ENCODE measurements around the gene AUH. TPM values are rescaled to one million over a fixed set of nuclear protein-coding genes. Genes with fewer than 3 reads are reported as not detected.
A peak's percentile ranks its signal among the peaks of the same experiment; 100 is the strongest.

AUH gene
- total RNA-seq, 1 donor from 2014 or later = 9.8 TPM

DNA sequence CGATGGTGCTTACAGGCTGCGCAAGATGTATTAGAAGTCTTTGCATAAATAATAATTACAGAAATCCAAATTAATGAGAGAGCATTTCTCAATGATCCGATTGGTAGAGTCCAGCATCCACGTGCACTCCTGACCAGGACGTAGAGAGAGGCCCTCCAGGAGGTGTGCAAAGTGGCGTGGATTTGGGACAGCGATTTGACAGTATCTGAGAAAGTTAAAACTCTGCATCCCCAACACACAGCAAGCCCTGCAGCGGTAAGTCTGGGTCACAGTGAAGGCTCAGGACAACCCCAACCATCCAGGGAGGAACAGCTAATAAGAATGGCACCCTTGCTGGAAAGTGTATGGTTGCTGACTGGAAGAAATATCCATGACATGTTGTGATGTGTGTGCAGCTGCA is 180.2 kb downstream of the AUH start:
- no peaks in the 10 kb centered on the region for H3K4me1 Mint-ChIP-seq (ENCODE audit: low read depth, unreplicated experiment)
- H3K27ac Mint-ChIP-seq (ENCODE audit: unreplicated experiment) = no peak overlapping the region
- peaks cover 5% of the 10 kb centered on the region for H3K9me3 Mint-ChIP-seq (ENCODE audit: unreplicated experiment)
- no peak overlapping the region for H3K4me3 Mint-ChIP-seq (ENCODE audit: unreplicated experiment)
- TF ChIP-seq EZH2 (IDR thresholded peaks at IDR 0.05; ENCODE audit: insufficient read depth, low read length) = no peak
- TF ChIP-seq, protein P1, sequence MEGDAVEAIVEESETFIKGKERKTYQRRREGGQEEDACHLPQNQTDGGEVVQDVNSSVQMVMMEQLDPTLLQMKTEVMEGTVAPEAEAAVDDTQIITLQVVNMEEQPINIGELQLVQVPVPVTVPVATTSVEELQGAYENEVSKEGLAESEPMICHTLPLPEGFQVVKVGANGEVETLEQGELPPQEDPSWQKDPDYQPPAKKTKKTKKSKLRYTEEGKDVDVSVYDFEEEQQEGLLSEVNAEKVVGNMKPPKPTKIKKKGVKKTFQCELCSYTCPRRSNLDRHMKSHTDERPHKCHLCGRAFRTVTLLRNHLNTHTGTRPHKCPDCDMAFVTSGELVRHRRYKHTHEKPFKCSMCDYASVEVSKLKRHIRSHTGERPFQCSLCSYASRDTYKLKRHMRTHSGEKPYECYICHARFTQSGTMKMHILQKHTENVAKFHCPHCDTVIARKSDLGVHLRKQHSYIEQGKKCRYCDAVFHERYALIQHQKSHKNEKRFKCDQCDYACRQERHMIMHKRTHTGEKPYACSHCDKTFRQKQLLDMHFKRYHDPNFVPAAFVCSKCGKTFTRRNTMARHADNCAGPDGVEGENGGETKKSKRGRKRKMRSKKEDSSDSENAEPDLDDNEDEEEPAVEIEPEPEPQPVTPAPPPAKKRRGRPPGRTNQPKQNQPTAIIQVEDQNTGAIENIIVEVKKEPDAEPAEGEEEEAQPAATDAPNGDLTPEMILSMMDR (IDR thresholded peaks at IDR 0.05; ENCODE audit: insufficient read depth, low read depth, low read length) = no peak
- H4K20me1 ChIP-seq (ENCODE audit: insufficient read depth, low read length) = no peaks in the 10 kb centered on the region
- H2AFZ ChIP-seq (ENCODE audit: low read depth, low read length) = no peak overlapping the region
- H3K27ac ChIP-seq (ENCODE audit: low read depth, low read length) = no peak overlapping the region
- H3K9me3 ChIP-seq (ENCODE audit: insufficient read depth, low read depth, low read length) = no peaks in the 10 kb centered on the region
- no peak for DNase-seq (ENCODE audit: low read depth)
- H3K4me1 ChIP-seq (ENCODE audit: insufficient read depth, low read length) = peaks cover 23% of the 10 kb centered on the region
- no peaks in the 10 kb centered on the region for H3K79me2 ChIP-seq (ENCODE audit: insufficient read depth, low read length)
- no peak overlapping the region for H3K4me3 ChIP-seq (ENCODE audit: insufficient read depth, low read depth, low read length)
- H3K4me2 ChIP-seq (ENCODE audit: low read length) = no peak overlapping the region
- H3K27me3 ChIP-seq (ENCODE audit: insufficient read depth, low read length) = no peaks in the 10 kb centered on the region
- peaks cover 14% of the 10 kb centered on the region for H3K27me3 Mint-ChIP-seq (ENCODE audit: low read depth, unreplicated experiment)
- FAIRE-seq = no peak
- no peaks in the 10 kb centered on the region for H3K36me3 ChIP-seq (ENCODE audit: insufficient read depth, low read length)
- H3K36me3 Mint-ChIP-seq (ENCODE audit: low read depth, unreplicated experiment) = no peaks in the 10 kb centered on the region
- H3K9ac ChIP-seq (ENCODE audit: low read length) = no peak overlapping the region

DNA sequence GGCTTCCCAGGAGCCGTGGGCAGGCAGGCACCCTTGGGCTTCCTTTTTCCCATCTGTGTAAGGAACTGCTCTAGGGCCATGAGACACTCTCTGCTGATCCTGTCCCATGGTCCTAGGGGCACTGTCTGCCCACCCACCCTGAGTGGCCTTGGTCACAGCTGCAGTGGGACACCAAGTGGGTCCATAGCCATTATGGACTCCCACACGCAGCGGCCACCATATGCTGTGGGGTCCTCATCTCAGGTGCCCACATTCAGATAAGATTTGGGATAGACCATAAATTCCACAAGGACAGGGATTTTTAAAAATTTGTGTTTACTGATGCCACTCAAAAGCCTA is 180.8 kb downstream of the AUH start:
- no peak overlapping the region for H3K4me2 ChIP-seq (ENCODE audit: low read length)
- no peaks in the 10 kb centered on the region for H4K20me1 ChIP-seq (ENCODE audit: insufficient read depth, low read length)
- H3K36me3 Mint-ChIP-seq (ENCODE audit: low read depth, unreplicated experiment) = no peaks in the 10 kb centered on the region
- H3K9me3 ChIP-seq (ENCODE audit: insufficient read depth, low read depth, low read length) = no peaks in the 10 kb centered on the region
- H3K4me1 Mint-ChIP-seq (ENCODE audit: low read depth, unreplicated experiment) = no peaks in the 10 kb centered on the region
- no peaks in the 10 kb centered on the region for H3K27me3 ChIP-seq (ENCODE audit: insufficient read depth, low read length)
- TF ChIP-seq, protein P1 (IDR thresholded peaks at IDR 0.05; ENCODE audit: insufficient read depth, low read depth, low read length) = no peak
- H3K4me1 ChIP-seq (ENCODE audit: insufficient read depth, low read length) = peaks cover 22% of the 10 kb centered on the region
- H3K79me2 ChIP-seq (ENCODE audit: insufficient read depth, low read length) = no peaks in the 10 kb centered on the region
- H3K9ac ChIP-seq (ENCODE audit: low read length) = no peak overlapping the region
- DNase-seq (ENCODE audit: low read depth) (no peak), FAIRE-seq (no peak)
- H3K9me3 Mint-ChIP-seq (ENCODE audit: unreplicated experiment) = peaks cover 5% of the 10 kb centered on the region
- H3K27ac ChIP-seq (ENCODE audit: low read depth, low read length) = no peak overlapping the region
- H3K4me3 ChIP-seq (ENCODE audit: insufficient read depth, low read depth, low read length) = no peak overlapping the region
- H3K27me3 Mint-ChIP-seq (ENCODE audit: low read depth, unreplicated experiment) = peaks cover 14% of the 10 kb centered on the region
- H2AFZ ChIP-seq (ENCODE audit: low read depth, low read length) = no peak overlapping the region
- H3K36me3 ChIP-seq (ENCODE audit: insufficient read depth, low read length) = no peaks in the 10 kb centered on the region
- H3K27ac Mint-ChIP-seq (ENCODE audit: unreplicated experiment) = no peak overlapping the region
- H3K4me3 Mint-ChIP-seq (ENCODE audit: unreplicated experiment) = no peak overlapping the region

DNA sequence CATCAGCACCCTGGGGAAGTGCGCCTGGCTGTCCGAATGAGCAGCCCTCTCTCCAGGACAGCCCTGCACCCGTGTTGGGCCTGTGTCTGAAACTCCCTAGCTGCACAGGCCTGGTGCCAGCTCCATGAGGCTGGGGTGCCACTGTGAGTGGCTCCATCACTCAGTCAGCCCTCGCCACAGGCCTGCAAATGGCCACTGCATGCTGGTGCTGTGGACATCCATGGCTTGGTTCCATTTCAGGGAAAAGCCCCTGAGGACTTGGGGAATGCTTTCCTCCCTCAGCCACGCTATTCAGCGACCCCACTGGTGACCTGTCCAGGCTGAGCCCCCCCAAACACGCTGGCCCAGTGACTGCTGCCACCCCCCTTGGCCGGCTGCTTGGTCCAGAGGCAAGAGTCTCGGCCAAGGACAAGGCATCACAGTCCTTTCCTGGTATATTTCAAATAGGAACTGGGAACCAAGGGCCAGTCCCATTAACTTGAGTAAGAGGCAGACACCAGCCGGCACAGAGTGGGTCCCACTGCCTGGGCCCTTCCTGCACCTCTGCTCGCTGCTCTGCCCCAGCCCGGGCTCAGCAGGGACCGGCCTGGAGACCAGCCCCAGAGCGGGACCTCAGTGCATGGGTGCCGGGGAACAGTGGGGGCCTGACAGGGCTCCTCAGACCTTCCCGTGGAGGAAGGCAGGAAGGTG is 181.3 kb downstream of the AUH start:
- H2AFZ ChIP-seq (ENCODE audit: low read depth, low read length) = no peak overlapping the region
- DNase-seq (ENCODE audit: low read depth) (no peak), FAIRE-seq (no peak)
- H4K20me1 ChIP-seq (ENCODE audit: insufficient read depth, low read length) = no peaks in the 10 kb centered on the region
- H3K4me2 ChIP-seq (ENCODE audit: low read length) = peak overlapping the region; percentile 13
- no peaks in the 10 kb centered on the region for H3K9me3 ChIP-seq (ENCODE audit: insufficient read depth, low read depth, low read length)
- peaks cover 22% of the 10 kb centered on the region for H3K4me1 ChIP-seq (ENCODE audit: insufficient read depth, low read length)
- no peaks in the 10 kb centered on the region for H3K79me2 ChIP-seq (ENCODE audit: insufficient read depth, low read length)
- Mint-ChIP-seq H3K9me3 (ENCODE audit: unreplicated experiment) (peaks cover 5% of the 10 kb centered on the region), H3K4me1 (ENCODE audit: low read depth, unreplicated experiment) (no peaks in the 10 kb centered on the region), H3K27ac (ENCODE audit: unreplicated experiment) (no peak overlapping the region), H3K36me3 (ENCODE audit: low read depth, unreplicated experiment) (no peaks in the 10 kb centered on the region), H3K4me3 (ENCODE audit: unreplicated experiment) (no peak overlapping the region), H3K27me3 (ENCODE audit: low read depth, unreplicated experiment) (peaks cover 14% of the 10 kb centered on the region)
- no peaks in the 10 kb centered on the region for H3K27me3 ChIP-seq (ENCODE audit: insufficient read depth, low read length)
- TF ChIP-seq EZH2 (IDR thresholded peaks at IDR 0.05; ENCODE audit: insufficient read depth, low read length) = no peak
- TF ChIP-seq, protein P1 (IDR thresholded peaks at IDR 0.05; ENCODE audit: insufficient read depth, low read depth, low read length) = no peak
- no peak overlapping the region for H3K9ac ChIP-seq (ENCODE audit: low read length)
- no peaks in the 10 kb centered on the region for H3K36me3 ChIP-seq (ENCODE audit: insufficient read depth, low read length)
- H3K4me3 ChIP-seq (ENCODE audit: insufficient read depth, low read depth, low read length) = no peak overlapping the region
- H3K27ac ChIP-seq (ENCODE audit: low read depth, low read length) = peak overlapping the region; percentile 11
